Calu3 (cell line): ENCODE data around the gene COL6A2. TPM values are rescaled to one million over a fixed set of nuclear protein-coding genes. Genes with fewer than 3 reads are reported as not detected.

Experiments
- BruUV-seq: library from RNA; stranded (reverse); fragments of 400-500 nt; replicated peaks from 2 replicates; lab custom pipeline; 2021; lab: Mats Ljungman, UMichigan
- CTCF ChIA-PET: fragments of 300-600 bp; sonication (Branson Sonifier 250); formaldehyde crosslinking; loops from one replicate; lab custom pipeline; 2022; ENCODE audit warnings: antibody characterized with exemption; lab: Charles Lee
- DNase-seq: peaks from one replicate; pipeline ENCODE4 v3.0.0; 2022
- H3K27ac Mint-ChIP-seq: one replicate; pipeline ENCODE4 v1.8.0; 2022; ENCODE audit warnings: mixed read lengths; ENCODE audit not compliant: unreplicated experiment
- H3K27me3 Mint-ChIP-seq: one replicate; pipeline ENCODE4 v1.8.0; 2022; ENCODE audit warnings: mixed read lengths; ENCODE audit not compliant: unreplicated experiment
- H3K36me3 Mint-ChIP-seq: one replicate; pipeline ENCODE4 v1.8.0; 2022; ENCODE audit warnings: mild to moderate bottlenecking, moderate library complexity, mixed read lengths; ENCODE audit not compliant: insufficient read depth, unreplicated experiment
- H3K4me1 Mint-ChIP-seq: one replicate; pipeline ENCODE4 v1.8.0; 2022; ENCODE audit warnings: mild to moderate bottlenecking, low read depth, mixed read lengths; ENCODE audit not compliant: unreplicated experiment
- H3K4me3 Mint-ChIP-seq: one replicate; pipeline ENCODE4 v1.8.0; 2022; ENCODE audit warnings: mild to moderate bottlenecking, low read depth, moderate library complexity, mixed read lengths; ENCODE audit not compliant: unreplicated experiment
- H3K9me3 Mint-ChIP-seq: one replicate; pipeline ENCODE4 v1.8.0; 2022; ENCODE audit warnings: low read depth, mixed read lengths; ENCODE audit not compliant: unreplicated experiment
- intact Hi-C: fragments of 100-400 bp; cut with micrococcal nuclease; formaldehyde crosslinking; loops from one replicate; pipeline ENCODE4 v1.10.0; 2022; ENCODE audit not compliant: unreplicated experiment
- total RNA-seq: library from RNA; stranded (reverse); gene quantifications from 2 replicates; pipeline ENCODE4 v1.2.3, GENCODE V29; 2022
- TF ChIP-seq, protein P1 (sequence below): fragments of 200-600 bp; IDR thresholded peaks from one replicate; pipeline ENCODE4 v1.8.0; 2022; ENCODE audit warnings: antibody characterized with exemption; ENCODE audit not compliant: unreplicated experiment

The COL6A2 gene
- total RNA-seq, 1 experiment from 2014 or later, result 3.4 TPM

DNA sequence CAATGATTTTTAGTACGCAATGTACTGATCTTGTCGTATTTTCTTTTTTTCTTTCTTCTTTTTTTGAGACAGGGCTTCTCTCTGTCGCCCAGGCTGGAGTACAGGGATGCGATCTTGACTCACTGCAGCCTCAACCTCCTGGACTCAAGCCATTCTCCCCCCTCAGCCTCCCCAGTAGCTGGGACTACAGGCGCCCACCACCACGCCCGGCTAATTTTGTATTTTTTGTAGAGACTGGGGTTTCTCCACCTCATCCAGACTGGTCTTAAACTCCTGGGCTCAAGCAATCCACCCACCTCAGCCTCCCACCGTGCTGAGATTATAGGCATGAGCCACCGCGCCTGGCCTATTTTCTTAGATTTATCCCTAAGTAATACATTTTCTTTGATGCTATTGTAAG lies 43.9 kb upstream of the COL6A2 start:
- Mint-ChIP-seq H3K36me3 (no peaks in the 10 kb centered on the region), H3K9me3 (peaks cover under 1% of the 10 kb centered on the region), H3K27me3 (no peaks in the 10 kb centered on the region), H3K4me1 (no peaks in the 10 kb centered on the region), H3K27ac (no peak overlapping the region), H3K4me3 (no peak overlapping the region)
- DNase-seq, result no peak
- TF ChIP-seq, protein P1, sequence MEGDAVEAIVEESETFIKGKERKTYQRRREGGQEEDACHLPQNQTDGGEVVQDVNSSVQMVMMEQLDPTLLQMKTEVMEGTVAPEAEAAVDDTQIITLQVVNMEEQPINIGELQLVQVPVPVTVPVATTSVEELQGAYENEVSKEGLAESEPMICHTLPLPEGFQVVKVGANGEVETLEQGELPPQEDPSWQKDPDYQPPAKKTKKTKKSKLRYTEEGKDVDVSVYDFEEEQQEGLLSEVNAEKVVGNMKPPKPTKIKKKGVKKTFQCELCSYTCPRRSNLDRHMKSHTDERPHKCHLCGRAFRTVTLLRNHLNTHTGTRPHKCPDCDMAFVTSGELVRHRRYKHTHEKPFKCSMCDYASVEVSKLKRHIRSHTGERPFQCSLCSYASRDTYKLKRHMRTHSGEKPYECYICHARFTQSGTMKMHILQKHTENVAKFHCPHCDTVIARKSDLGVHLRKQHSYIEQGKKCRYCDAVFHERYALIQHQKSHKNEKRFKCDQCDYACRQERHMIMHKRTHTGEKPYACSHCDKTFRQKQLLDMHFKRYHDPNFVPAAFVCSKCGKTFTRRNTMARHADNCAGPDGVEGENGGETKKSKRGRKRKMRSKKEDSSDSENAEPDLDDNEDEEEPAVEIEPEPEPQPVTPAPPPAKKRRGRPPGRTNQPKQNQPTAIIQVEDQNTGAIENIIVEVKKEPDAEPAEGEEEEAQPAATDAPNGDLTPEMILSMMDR, result no peak
- no TSS peak for BruUV-seq
- intact Hi-C loops, result no loop called here
- CTCF ChIA-PET, result interaction anchor here (0.6 kb wide), 1 partner anchor 508 kb away, joined by 3 read pairs; no protein-coding TSS in a partner anchor

DNA sequence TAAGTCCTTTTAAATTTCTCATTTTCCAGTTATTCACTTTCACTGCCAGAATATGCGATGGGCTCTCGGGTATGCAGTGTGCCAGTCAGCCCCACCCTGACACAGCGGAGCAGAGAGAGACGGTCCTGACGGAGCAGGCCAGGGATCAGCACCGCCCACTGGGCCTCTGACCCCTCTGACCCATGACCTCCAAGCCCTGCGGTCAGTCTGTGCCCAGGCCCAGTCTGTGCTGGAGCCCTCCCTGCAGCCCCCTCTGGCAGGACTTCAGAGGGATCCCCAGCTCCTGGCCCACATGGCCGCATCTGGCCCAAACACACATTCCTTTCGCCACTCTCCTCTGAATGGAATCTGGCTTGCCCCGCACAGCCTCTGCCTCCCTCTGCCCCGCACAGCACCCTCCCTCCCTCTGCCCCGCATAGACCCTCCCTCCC lies 43.4 kb upstream of the COL6A2 start:
- no peak overlapping the region for H3K27ac Mint-ChIP-seq
- no peak overlapping the region for H3K4me3 Mint-ChIP-seq
- BruUV-seq, result no TSS peak
- no peaks in the 10 kb centered on the region for H3K36me3 Mint-ChIP-seq
- no peak for DNase-seq
- H3K9me3 Mint-ChIP-seq, result peaks cover 4% of the 10 kb centered on the region
- H3K4me1 Mint-ChIP-seq, result no peaks in the 10 kb centered on the region
- intact Hi-C loops, result no loop called here
- H3K27me3 Mint-ChIP-seq, result no peaks in the 10 kb centered on the region
- CTCF ChIA-PET, result interaction anchor here (0.6 kb wide), 1 partner anchor 508 kb away, joined by 3 read pairs; no protein-coding TSS in a partner anchor
- TF ChIP-seq, protein P1, result no peak

DNA sequence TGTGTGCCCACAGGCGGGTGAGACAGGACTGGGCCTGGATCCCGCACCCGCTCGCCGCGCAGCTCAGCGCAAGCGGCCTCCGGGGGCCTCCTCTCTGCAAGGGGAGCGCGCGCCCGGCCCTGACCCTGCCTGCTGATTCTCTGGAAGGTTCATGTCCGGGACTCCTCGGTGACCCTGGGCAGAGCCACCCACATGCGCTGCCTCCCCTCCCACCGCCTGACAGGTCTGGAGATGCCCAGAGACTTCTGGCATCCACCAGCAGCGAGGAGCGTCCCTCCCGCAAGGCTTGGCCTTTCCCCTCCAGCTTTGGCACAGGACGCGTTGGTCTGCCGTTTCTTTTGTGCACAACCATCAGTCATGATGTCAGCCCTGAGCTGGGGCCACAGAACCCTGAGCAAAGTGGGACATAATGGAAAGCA lies 42.0 kb upstream of the COL6A2 start:
- Mint-ChIP-seq H3K4me1 (no peaks in the 10 kb centered on the region), H3K27me3 (no peaks in the 10 kb centered on the region), H3K27ac (no peak overlapping the region), H3K4me3 (no peak overlapping the region), H3K36me3 (no peaks in the 10 kb centered on the region), H3K9me3 (peaks cover 4% of the 10 kb centered on the region)
- no TSS peak for BruUV-seq
- intact Hi-C loops, result no loop called here
- CTCF ChIA-PET, result no interaction called here
- TF ChIP-seq, protein P1, result no peak
- no peak for DNase-seq

DNA sequence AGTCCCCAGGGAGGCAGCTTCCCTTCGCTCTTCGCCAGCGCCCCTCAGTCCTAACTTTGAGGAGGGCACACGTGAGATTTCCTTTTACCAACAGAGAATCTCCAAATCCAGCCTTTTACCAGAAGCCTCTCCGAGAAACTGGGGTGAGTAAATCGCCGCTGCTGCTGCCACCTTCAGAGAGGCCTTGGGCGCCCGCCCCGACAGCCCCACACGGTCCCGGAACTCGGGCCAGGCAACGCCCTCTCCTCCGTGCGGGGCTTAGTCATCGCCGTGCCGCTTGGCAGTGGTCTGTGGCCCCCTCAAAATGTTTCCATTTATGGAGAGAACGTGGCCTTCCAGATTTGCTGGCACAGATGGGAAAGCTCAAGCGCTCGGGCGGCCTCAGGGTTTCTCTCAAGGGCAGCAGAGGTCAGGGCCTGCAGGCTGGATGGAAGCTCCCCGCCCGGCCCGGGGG lies 41.4 kb upstream of the COL6A2 start:
- H3K4me3 Mint-ChIP-seq, result no peak overlapping the region
- H3K27ac Mint-ChIP-seq, result no peak overlapping the region
- peaks cover 4% of the 10 kb centered on the region for H3K9me3 Mint-ChIP-seq
- H3K4me1 Mint-ChIP-seq, result no peaks in the 10 kb centered on the region
- intact Hi-C loops, result no loop called here
- no peaks in the 10 kb centered on the region for H3K36me3 Mint-ChIP-seq
- CTCF ChIA-PET, result no interaction called here
- no TSS peak for BruUV-seq
- TF ChIP-seq, protein P1, result no peak
- no peak for DNase-seq
- H3K27me3 Mint-ChIP-seq, result no peaks in the 10 kb centered on the region
